ENCODE data around the gene ZNF135.
A peak's percentile ranks its signal among the peaks of the same experiment; 100 is the strongest.

ZNF135 gene

GRCh38 chr19:58091251-58091995 lies 32.3 kb downstream of the ZNF135 start:
- DNase-seq (ENCODE audit: low read depth in 2 of 2, low spot score in 1 of 2): no peak

- DNase-seq (ENCODE audit: low read depth in 2 of 2, low spot score in 1 of 2): no peak
Measured at GRCh38 chr19:58093071-58093470, 34.0 kb downstream of the ZNF135 start.

GRCh38 chr19:58095328-58095727 lies 36.2 kb downstream of the ZNF135 start:
- no peak for DNase-seq (ENCODE audit: low read depth in 2 of 2, low spot score in 1 of 2)

- DNase-seq (ENCODE audit: low read depth in 2 of 2, low spot score in 1 of 2): no peak
Measured at GRCh38 chr19:58096884-58097283, 37.8 kb downstream of the ZNF135 start.

- DNase-seq (ENCODE audit: low read depth in 2 of 2, low spot score in 1 of 2): no peak
Measured at GRCh38 chr19:58097349-58097748, 38.3 kb downstream of the ZNF135 start.

- DNase-seq (ENCODE audit: low read depth in 2 of 2, low spot score in 1 of 2): peak; percentile 93 to 95
Measured at GRCh38 chr19:58097781-58098681, 38.9 kb downstream of the ZNF135 start, which contains the start of gene ZSCAN18. ZSCAN18 (minus strand) TSS chr19:58098231; CDS start chr19:58090267, 7,964 bp downstream.

- DNase-seq (ENCODE audit: low read depth in 2 of 2, low spot score in 1 of 2): no peak
Measured at GRCh38 chr19:58098682-58098998, 39.6 kb downstream of the ZNF135 start.

GRCh38 chr19:58107778-58108545 lies 48.9 kb downstream of the ZNF135 start:
- no peak for DNase-seq (ENCODE audit: low read depth in 2 of 2, low spot score in 1 of 2)

GRCh38 chr19:58108546-58108817 lies 49.4 kb downstream of the ZNF135 start:
- DNase-seq (ENCODE audit: low read depth in 2 of 2, low spot score in 1 of 2): no peak

GRCh38 chr19:58117841-58118575 lies 58.9 kb downstream of the ZNF135 start:
- no peak for DNase-seq (ENCODE audit: low read depth in 2 of 2, low spot score in 1 of 2)

GRCh38 chr19:58118979-58119733 lies 60.1 kb downstream of the ZNF135 start:
- DNase-seq (ENCODE audit: low read depth in 2 of 2, low spot score in 1 of 2): no peak
